SK-N-DZ (cell line): ENCODE data around the gene LARP7. TPM values are rescaled to one million over a fixed set of nuclear protein-coding genes. Genes with fewer than 3 reads are reported as not detected.
"Not testable (repeated sequence)": the region's sequence is repeated elsewhere in the genome, so short reads cannot be mapped to it uniquely, and the experiment has no call there.

Experiments used
- DNase-seq: peaks from one replicate; pipeline ENCODE4 v3.0.0-alpha.2; 2015; ENCODE audit warnings: low spot score
- polyA plus RNA-seq, 2 experiments: library from polyadenylated mRNA; depleted of rRNA; stranded (reverse); fragments of >200 nt; gene quantifications; 2 replicates each; pipeline ENCODE4 v1.2.3, GENCODE V29; 2014

LARP7 gene
- polyA plus RNA-seq (2014; cell fraction: cytosol; rRNA removed) = 41.5 and 56.6 TPM in 2 replicates
- polyA plus RNA-seq (2014; cell fraction: nucleus; rRNA removed) = 62.8 and 79.0 TPM in 2 replicates

GRCh38 chr4:112636688-112637551, at the start of gene LARP7, which contains the start of gene ZGRF1:
Gene LARP7 (plus strand): TSS chr4:112637143. CDS start chr4:112644670, 7,527 bp downstream.
Gene ZGRF1 (minus strand): TSS chr4:112636909. CDS start chr4:112633176, 3,733 bp downstream.
- DNase-seq = peak; percentile 99

- no peak for DNase-seq
These were observed 47.7 kb upstream of the LARP7 start for GRCh38 chr4:112589206-112589605.

- no peak for DNase-seq
These were observed 45.4 kb upstream of the LARP7 start for GRCh38 chr4:112591593-112591992.

- DNase-seq = no peak
These were observed 44.2 kb upstream of the LARP7 start for GRCh38 chr4:112592717-112593116.

- DNase-seq = no peak
These were observed 43.4 kb upstream of the LARP7 start for GRCh38 chr4:112593438-112594133.

- no peak for DNase-seq
These were observed 42.0 kb upstream of the LARP7 start for GRCh38 chr4:112594993-112595392.

GRCh38 chr4:112604589-112604988, 32.4 kb upstream of the LARP7 start:
- DNase-seq = peak; percentile 53

- DNase-seq = not testable (repeated sequence)
These were observed 24.1 kb upstream of the LARP7 start for GRCh38 chr4:112612814-112613213.

- DNase-seq = no peak
These were observed 20.0 kb upstream of the LARP7 start for GRCh38 chr4:112616984-112617383.

- no peak for DNase-seq
These were observed 10.7 kb upstream of the LARP7 start for GRCh38 chr4:112626228-112626627.

- peak; percentile 24 for DNase-seq
These were observed 3.3 kb upstream of the LARP7 start for GRCh38 chr4:112633477-112634235.

- DNase-seq = no peak
These were observed 566 bp downstream of the LARP7 start for GRCh38 chr4:112637552-112637866.

- no peak for DNase-seq
These were observed 5.6 kb downstream of the LARP7 start for GRCh38 chr4:112642526-112642925.

- not testable (repeated sequence) for DNase-seq
These were observed 7.9 kb downstream of the LARP7 start for GRCh38 chr4:112644595-112645535.

GRCh38 chr4:112645541-112646329, 8.8 kb downstream of the LARP7 start:
- no peak for DNase-seq

- DNase-seq = no peak
These were observed 9.9 kb downstream of the LARP7 start for GRCh38 chr4:112646632-112647537.

GRCh38 chr4:112647785-112648184, 10.8 kb downstream of the LARP7 start:
- no peak for DNase-seq

GRCh38 chr4:112648263-112649054, 11.5 kb downstream of the LARP7 start:
- no peak for DNase-seq
